ENCODE results near the gene HIP1R.

Gene HIP1R

GRCh38 chr12:122842505-122843405 lies 7.5 kb downstream of the HIP1R start:
- TF ChIP-seq, protein P1, sequence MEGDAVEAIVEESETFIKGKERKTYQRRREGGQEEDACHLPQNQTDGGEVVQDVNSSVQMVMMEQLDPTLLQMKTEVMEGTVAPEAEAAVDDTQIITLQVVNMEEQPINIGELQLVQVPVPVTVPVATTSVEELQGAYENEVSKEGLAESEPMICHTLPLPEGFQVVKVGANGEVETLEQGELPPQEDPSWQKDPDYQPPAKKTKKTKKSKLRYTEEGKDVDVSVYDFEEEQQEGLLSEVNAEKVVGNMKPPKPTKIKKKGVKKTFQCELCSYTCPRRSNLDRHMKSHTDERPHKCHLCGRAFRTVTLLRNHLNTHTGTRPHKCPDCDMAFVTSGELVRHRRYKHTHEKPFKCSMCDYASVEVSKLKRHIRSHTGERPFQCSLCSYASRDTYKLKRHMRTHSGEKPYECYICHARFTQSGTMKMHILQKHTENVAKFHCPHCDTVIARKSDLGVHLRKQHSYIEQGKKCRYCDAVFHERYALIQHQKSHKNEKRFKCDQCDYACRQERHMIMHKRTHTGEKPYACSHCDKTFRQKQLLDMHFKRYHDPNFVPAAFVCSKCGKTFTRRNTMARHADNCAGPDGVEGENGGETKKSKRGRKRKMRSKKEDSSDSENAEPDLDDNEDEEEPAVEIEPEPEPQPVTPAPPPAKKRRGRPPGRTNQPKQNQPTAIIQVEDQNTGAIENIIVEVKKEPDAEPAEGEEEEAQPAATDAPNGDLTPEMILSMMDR (IDR thresholded peaks at IDR 0.05; ENCODE audit: low read depth, low read length, missing control alignments) = no peak
- no peak for DNase-seq (ENCODE audit: extremely low read depth, low read depth)
- H3K4me3 ChIP-seq (replicated peaks; ENCODE audit: low read depth, low read length) = no peak overlapping the region

- TF ChIP-seq, protein P1 (IDR thresholded peaks at IDR 0.05; ENCODE audit: low read depth, low read length, missing control alignments) = no peak
- H3K4me3 ChIP-seq (replicated peaks; ENCODE audit: low read depth, low read length) = no peak overlapping the region
- DNase-seq (ENCODE audit: extremely low read depth, low read depth) = no peak
Observed at GRCh38 chr12:122843455-122843854, 8.2 kb downstream of the HIP1R start.

GRCh38 chr12:122844366-122844971 lies 9.2 kb downstream of the HIP1R start:
- DNase-seq (ENCODE audit: extremely low read depth, low read depth) = no peak
- TF ChIP-seq, protein P1 (IDR thresholded peaks at IDR 0.05; ENCODE audit: low read depth, low read length, missing control alignments) = no peak
- H3K4me3 ChIP-seq (replicated peaks; ENCODE audit: low read depth, low read length) = no peak overlapping the region

GRCh38 chr12:122845041-122845864 lies 10.0 kb downstream of the HIP1R start:
- TF ChIP-seq, protein P1 (IDR thresholded peaks at IDR 0.05; ENCODE audit: low read depth, low read length, missing control alignments) = no peak
- no peak for DNase-seq (ENCODE audit: extremely low read depth, low read depth)
- no peak overlapping the region for H3K4me3 ChIP-seq (replicated peaks; ENCODE audit: low read depth, low read length)

GRCh38 chr12:122845865-122846621 lies 10.8 kb downstream of the HIP1R start:
- TF ChIP-seq, protein P1 (IDR thresholded peaks at IDR 0.05; ENCODE audit: low read depth, low read length, missing control alignments) = no peak
- DNase-seq (ENCODE audit: extremely low read depth, low read depth) = no peak

More at GRCh38 chr12:122845865-122846621, 10.8 kb downstream of the HIP1R start:
- no peak overlapping the region for H3K4me3 ChIP-seq (replicated peaks; ENCODE audit: low read depth, low read length)

All from HFF-Myc (cell line).